Loucy (cell line): ENCODE results near the gene NUDT3.

Source experiments
- EZH2phosphoT487 ChIP-seq: fragments of 200-600 bp; IDR thresholded peaks from 2 replicates; pipeline ENCODE4 v1.6.1; 2018; ENCODE audit warnings: antibody characterized with exemption, mild to moderate bottlenecking, moderate library complexity, borderline replicate concordance
- TF ChIP-seq, protein P1 (sequence below): fragments of 200-600 bp; sonication (generic); conservative IDR thresholded peaks from 2 replicates; pipeline ENCODE4 v1.5.1; 2014; ENCODE audit warnings: mild to moderate bottlenecking, antibody characterized with exemption, low read length

DNA sequence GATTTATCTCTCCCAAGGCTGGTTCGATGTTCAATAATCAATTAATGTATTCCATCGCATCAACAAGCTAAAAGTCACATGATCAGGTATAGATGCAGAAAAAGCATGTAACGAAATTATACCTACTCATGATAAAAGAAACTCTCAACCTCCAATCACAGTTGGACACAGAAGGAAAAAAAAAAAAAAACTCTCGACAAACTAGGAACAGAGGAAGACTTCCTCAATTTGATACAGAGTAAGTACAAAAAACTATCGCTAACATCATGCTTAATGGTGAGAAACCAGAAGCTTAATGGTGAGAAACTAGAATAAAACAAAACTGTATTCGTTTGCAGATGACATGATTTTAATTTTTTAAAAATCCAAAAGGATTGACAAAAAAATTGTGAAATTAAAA is 81.7 kb downstream of the NUDT3 start:
- TF ChIP-seq, protein P1, sequence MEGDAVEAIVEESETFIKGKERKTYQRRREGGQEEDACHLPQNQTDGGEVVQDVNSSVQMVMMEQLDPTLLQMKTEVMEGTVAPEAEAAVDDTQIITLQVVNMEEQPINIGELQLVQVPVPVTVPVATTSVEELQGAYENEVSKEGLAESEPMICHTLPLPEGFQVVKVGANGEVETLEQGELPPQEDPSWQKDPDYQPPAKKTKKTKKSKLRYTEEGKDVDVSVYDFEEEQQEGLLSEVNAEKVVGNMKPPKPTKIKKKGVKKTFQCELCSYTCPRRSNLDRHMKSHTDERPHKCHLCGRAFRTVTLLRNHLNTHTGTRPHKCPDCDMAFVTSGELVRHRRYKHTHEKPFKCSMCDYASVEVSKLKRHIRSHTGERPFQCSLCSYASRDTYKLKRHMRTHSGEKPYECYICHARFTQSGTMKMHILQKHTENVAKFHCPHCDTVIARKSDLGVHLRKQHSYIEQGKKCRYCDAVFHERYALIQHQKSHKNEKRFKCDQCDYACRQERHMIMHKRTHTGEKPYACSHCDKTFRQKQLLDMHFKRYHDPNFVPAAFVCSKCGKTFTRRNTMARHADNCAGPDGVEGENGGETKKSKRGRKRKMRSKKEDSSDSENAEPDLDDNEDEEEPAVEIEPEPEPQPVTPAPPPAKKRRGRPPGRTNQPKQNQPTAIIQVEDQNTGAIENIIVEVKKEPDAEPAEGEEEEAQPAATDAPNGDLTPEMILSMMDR = no peak
- TF ChIP-seq EZH2phosphoT487 = no peak
